ENCODE data around the gene P2RX4. TPM values are rescaled to one million over a fixed set of nuclear protein-coding genes. Genes with fewer than 3 reads are reported as not detected.

P2RX4 gene
- total RNA-seq, 6 experiments from 2014 or later, result 11.5 to 79.7 (median 21.9) TPM

DNA sequence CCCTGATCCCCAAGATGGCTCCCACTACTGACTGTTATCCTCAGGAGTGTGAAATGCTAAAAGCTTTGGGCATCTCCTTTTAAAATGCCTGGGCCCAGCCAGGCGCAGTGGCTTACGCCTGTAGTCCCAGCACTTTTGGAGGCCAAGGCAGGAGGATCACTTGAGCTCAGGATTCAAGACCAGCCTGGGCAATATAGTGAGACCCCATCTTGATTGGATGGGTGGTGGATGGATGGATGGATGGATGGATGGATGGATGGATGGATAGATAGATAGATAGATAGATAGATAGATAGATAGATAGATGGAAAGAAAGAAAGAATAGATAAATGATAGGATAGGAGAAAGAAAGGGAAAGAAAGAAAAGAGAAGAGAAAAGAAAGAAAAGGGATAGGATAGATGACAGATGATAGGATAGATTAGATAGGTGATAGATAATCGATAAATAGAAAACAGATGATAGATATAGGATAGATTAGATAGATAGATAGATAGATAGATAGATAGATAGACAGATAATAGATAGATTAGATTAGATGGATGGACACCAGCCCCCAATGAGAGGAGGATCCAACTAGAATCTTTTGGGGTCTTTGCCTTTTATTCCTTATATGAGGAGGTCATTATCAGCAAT, 9.5 kb downstream of the P2RX4 start:
- no peak for ATAC-seq
- peaks cover 0 to 46% (median 18%) of the 10 kb centered on the region in 4 donors for H3K4me1 ChIP-seq
- H3K36me3 ChIP-seq, result no peaks in the 10 kb centered on the region
- no peak overlapping the region for H3K4me3 ChIP-seq
- H3K9me3 ChIP-seq, result no peaks in the 10 kb centered on the region
- DNase-seq, result no peak
- intact Hi-C loops (cut with DNase I), result no loop called here
- WGBS (ENCODE audit: insufficient coverage, low coverage, low lambda C conversion rate, missing lambda C conversion rate), result 100% methylated on average over 2 of the region's 3 CpGs
- no peak overlapping the region for H3K27ac ChIP-seq
- TF ChIP-seq, protein P1, sequence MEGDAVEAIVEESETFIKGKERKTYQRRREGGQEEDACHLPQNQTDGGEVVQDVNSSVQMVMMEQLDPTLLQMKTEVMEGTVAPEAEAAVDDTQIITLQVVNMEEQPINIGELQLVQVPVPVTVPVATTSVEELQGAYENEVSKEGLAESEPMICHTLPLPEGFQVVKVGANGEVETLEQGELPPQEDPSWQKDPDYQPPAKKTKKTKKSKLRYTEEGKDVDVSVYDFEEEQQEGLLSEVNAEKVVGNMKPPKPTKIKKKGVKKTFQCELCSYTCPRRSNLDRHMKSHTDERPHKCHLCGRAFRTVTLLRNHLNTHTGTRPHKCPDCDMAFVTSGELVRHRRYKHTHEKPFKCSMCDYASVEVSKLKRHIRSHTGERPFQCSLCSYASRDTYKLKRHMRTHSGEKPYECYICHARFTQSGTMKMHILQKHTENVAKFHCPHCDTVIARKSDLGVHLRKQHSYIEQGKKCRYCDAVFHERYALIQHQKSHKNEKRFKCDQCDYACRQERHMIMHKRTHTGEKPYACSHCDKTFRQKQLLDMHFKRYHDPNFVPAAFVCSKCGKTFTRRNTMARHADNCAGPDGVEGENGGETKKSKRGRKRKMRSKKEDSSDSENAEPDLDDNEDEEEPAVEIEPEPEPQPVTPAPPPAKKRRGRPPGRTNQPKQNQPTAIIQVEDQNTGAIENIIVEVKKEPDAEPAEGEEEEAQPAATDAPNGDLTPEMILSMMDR (IDR thresholded peaks at IDR 0.05), result no peak
- TF ChIP-seq POLR2A (IDR thresholded peaks at IDR 0.05), result no peak
- no peaks in the 10 kb centered on the region for H3K27me3 ChIP-seq

DNA sequence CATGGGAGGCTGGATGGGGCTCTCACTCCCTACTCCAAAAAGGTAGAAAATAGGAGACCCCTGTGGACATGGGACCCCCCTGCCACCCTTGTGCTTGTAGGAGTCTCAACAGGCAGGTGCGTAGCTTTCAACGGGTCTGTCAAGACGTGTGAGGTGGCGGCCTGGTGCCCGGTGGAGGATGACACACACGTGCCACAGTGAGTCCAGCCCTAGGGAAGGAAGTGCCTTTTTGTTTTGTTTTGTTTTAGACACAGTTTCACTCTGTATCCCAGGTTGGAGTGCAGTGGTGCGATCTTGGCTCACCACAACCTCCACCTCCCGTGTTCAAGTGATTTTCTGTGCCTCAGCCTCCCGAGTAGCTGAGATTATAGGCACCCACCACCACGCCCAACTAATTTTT, 12.9 kb downstream of the P2RX4 start:
- Histone ChIP-seq H3K9me3 (no peaks in the 10 kb centered on the region), H3K4me1 (peaks cover 0 to 27% (median 11%) of the 10 kb centered on the region in 4 donors), H3K4me3 (no peak overlapping the region), H3K27ac (no peak overlapping the region), H3K27me3 (no peaks in the 10 kb centered on the region), H3K36me3 (no peaks in the 10 kb centered on the region)
- no peak for TF ChIP-seq POLR2A (IDR thresholded peaks at IDR 0.05)
- TF ChIP-seq, protein P1 (IDR thresholded peaks at IDR 0.05), result no peak
- ATAC-seq, result no peak
- 72% methylated on average over 6 of the region's 10 CpGs for WGBS (ENCODE audit: insufficient coverage, low coverage, low lambda C conversion rate, missing lambda C conversion rate)
- no peak for DNase-seq
- intact Hi-C loops (cut with DNase I), result loop anchor here (10.0 kb wide), 2 partner anchors 88 to 98 kb away; partner anchors contain the start of gene P2RX7 (in 1 of the 2)

DNA sequence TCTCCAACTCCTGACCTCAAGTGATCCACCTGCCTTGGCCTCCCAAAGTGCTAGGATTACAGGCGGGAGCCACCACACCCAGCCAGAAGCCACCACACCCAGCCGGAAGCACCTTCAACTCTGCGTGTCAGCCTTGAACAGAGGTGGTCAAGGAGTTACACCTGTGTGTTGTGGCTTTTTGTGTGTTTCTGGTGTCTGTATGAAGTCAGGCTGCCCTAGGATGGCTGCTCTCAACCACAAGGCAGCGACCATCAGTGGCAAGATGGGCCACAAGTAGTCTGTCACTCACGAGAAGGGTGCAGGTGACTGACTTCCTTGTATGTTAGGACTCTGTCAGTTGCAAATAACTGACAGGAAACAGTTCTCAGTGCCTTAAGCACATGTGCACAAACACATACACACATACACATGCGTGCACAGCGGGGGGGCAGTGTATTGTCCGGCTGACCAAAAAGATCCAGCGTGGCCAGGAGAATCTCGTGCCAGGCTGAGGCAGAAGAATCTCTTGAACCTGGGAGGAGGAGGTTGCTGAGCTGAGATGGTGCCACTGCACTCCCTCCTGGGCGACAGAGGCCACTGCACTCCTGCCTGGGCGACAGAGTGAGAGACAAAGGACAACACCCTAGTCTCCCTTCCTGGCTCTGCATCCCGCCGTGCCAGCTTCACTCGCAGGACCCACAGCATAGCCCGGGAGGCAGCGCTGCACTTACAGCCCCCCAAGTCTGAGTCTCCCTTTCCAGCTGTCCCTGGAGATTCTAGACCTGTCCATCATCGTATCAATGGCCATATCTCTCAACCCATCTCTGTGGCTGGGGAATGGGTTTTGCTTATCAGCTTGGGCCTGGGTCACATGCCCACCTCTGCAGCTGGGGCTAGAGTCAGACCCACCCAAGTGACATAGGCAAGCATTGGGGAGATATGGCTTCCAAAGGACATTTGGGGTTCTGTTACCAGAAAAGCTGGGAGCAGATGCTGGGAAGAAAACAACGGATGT, 13.7 kb downstream of the P2RX4 start:
- peak overlapping the region in 1 of 3 donors; percentile 1 for H3K27ac ChIP-seq
- H3K4me3 ChIP-seq, result no peak overlapping the region
- WGBS (ENCODE audit: insufficient coverage, low coverage, low lambda C conversion rate, missing lambda C conversion rate), result 71% methylated on average over 12 of the region's 19 CpGs
- TF ChIP-seq, protein P1 (IDR thresholded peaks at IDR 0.05), result peak; percentile 35 to 64 (median 48)
- no peak for TF ChIP-seq POLR2A (IDR thresholded peaks at IDR 0.05)
- H3K9me3 ChIP-seq, result no peaks in the 10 kb centered on the region
- no peaks in the 10 kb centered on the region for H3K36me3 ChIP-seq
- no peaks in the 10 kb centered on the region for H3K27me3 ChIP-seq
- peak; percentile 70 to 84 (median 77) for ATAC-seq
- H3K4me1 ChIP-seq, result peaks cover 0 to 22% (median 9%) of the 10 kb centered on the region in 4 donors
- DNase-seq, result peak in 1 of 3 donors; percentile 72
- intact Hi-C loops (cut with DNase I), result loop anchor here (10.0 kb wide), 2 partner anchors 89 to 99 kb away; partner anchors contain the start of gene P2RX7 (in 1 of the 2)

DNA sequence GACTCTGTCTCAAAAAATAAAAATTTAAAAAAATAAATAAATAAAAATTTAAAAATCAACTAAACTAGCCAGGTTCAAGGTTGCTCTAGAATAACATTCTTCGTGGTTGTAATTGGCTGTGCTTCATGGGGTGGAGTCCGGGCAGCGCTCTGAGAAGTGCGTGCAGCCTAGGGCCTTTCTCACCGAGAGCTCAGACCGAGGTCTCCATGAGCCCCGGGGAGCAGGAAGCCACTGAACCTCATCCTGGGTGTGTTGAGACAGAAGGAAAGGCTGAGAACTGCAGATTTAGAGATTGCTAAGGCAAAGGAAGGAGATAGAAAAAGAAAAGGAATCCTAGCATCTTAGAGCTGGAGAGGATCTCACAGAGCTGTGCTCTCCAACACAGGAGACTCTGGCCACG, 14.7 kb downstream of the P2RX4 start:
- peaks cover 0 to 30% (median 9%) of the 10 kb centered on the region in 4 donors for H3K4me1 ChIP-seq
- WGBS (ENCODE audit: insufficient coverage, low coverage, low lambda C conversion rate, missing lambda C conversion rate), result 54% methylated on average over 7 of the region's 8 CpGs
- TF ChIP-seq, protein P1 (IDR thresholded peaks at IDR 0.05), result no peak
- no peak for TF ChIP-seq POLR2A (IDR thresholded peaks at IDR 0.05)
- peak overlapping the region in 1 of 3 donors; percentile 1 for H3K27ac ChIP-seq
- no peaks in the 10 kb centered on the region for H3K9me3 ChIP-seq
- H3K27me3 ChIP-seq, result no peaks in the 10 kb centered on the region
- no peak overlapping the region for H3K4me3 ChIP-seq
- no peaks in the 10 kb centered on the region for H3K36me3 ChIP-seq
- no peak for ATAC-seq
- DNase-seq, result no peak
- intact Hi-C loops (cut with DNase I), result loop anchor here (10.0 kb wide), 2 partner anchors 90 to 100 kb away; partner anchors contain the start of gene P2RX7 (in 1 of the 2)

Measured in right lobe of liver (tissue), 6 donors.